Right renal pelvis (tissue), 4 donors: ENCODE measurements around the gene GSTO2. TPM values are rescaled to one million over a fixed set of nuclear protein-coding genes. Genes with fewer than 3 reads are reported as not detected.
A peak's percentile ranks its signal among the peaks of the same experiment; 100 is the strongest.
"Not testable (repeated sequence)": the region's sequence is repeated elsewhere in the genome, so short reads cannot be mapped to it uniquely, and the experiment has no call there.

Source experiments
- DNase-seq, 4 donors: peaks; one replicate each; pipeline ENCODE4 v3.0.0-alpha.2; 2013; ENCODE audit warnings: low read depth in 4 of 4, low spot score in 3 of 4, missing footprints in 1 of 4
- polyA plus RNA-seq, 4 donors: library from polyadenylated mRNA; unstranded; fragments of 120-200 nt; gene quantifications; one replicate each; pipeline ENCODE4 v1.2.1, GENCODE V29; 2013; ENCODE audit not compliant: insufficient read length in 4 of 4

GSTO2 gene
- polyA plus RNA-seq, result 10 to 100 TPM; 27.9 to 34.1 (median 31.4) TPM

- peak; percentile 92 to 97 (median 94) for DNase-seq
Observed at GRCh38 chr10:104268713-104269645, at the start of gene GSTO2. Gene GSTO2 (plus strand): TSS chr10:104269184. CDS start chr10:104274916, 5,732 bp downstream.

GRCh38 chr10:104220522-104220921, 48.5 kb upstream of the GSTO2 start:
- no peak for DNase-seq

- no peak for DNase-seq
Observed at GRCh38 chr10:104223304-104223703, 45.7 kb upstream of the GSTO2 start.

- DNase-seq, result no peak
Observed at GRCh38 chr10:104230490-104230889, 38.5 kb upstream of the GSTO2 start.

- DNase-seq, result peak; percentile 92 to 96 (median 94)
Observed at GRCh38 chr10:104231784-104232612, 37.0 kb upstream of the GSTO2 start, which contains the start of gene CFAP43. Gene CFAP43 (minus strand): TSS chr10:104232364. CDS start chr10:104232246, 118 bp downstream.

GRCh38 chr10:104232613-104233102, 36.3 kb upstream of the GSTO2 start:
- no peak for DNase-seq

- DNase-seq, result no peak
Observed at GRCh38 chr10:104233817-104234216, 35.2 kb upstream of the GSTO2 start.

GRCh38 chr10:104234934-104235333, 34.0 kb upstream of the GSTO2 start:
- DNase-seq, result no peak

GRCh38 chr10:104235801-104236200, 33.2 kb upstream of the GSTO2 start:
- no peak for DNase-seq

- DNase-seq, result no peak
Observed at GRCh38 chr10:104240078-104240477, 28.9 kb upstream of the GSTO2 start.

- no peak for DNase-seq
Observed at GRCh38 chr10:104242545-104242944, 26.4 kb upstream of the GSTO2 start.

GRCh38 chr10:104243009-104243408, 26.0 kb upstream of the GSTO2 start:
- DNase-seq, result not testable (repeated sequence)

- DNase-seq, result no peak
Observed at GRCh38 chr10:104243512-104243911, 25.5 kb upstream of the GSTO2 start.

- no peak for DNase-seq
Observed at GRCh38 chr10:104245066-104245632, 23.8 kb upstream of the GSTO2 start.

- DNase-seq, result no peak
Observed at GRCh38 chr10:104246976-104247375, 22.0 kb upstream of the GSTO2 start.

GRCh38 chr10:104247513-104248146, 21.4 kb upstream of the GSTO2 start:
- DNase-seq, result no peak

GRCh38 chr10:104248931-104249330, 20.1 kb upstream of the GSTO2 start:
- not testable (repeated sequence) for DNase-seq

- DNase-seq, result no peak
Observed at GRCh38 chr10:104250371-104250770, 18.6 kb upstream of the GSTO2 start.

GRCh38 chr10:104251443-104251842, 17.5 kb upstream of the GSTO2 start:
- no peak for DNase-seq

- no peak for DNase-seq
Observed at GRCh38 chr10:104252368-104252767, 16.6 kb upstream of the GSTO2 start.
